ENCODE data around the gene RCSD1.

Gene RCSD1

GRCh38 chr1:167693425-167694045 is 63.5 kb downstream of the RCSD1 start:
- DNase-seq (ENCODE audit: low read depth), result no peak

- no peak for DNase-seq (ENCODE audit: low read depth)
Measured at GRCh38 chr1:167694691-167695090, 64.7 kb downstream of the RCSD1 start.

- DNase-seq (ENCODE audit: low read depth), result no peak
Measured at GRCh38 chr1:167695147-167695546, 65.1 kb downstream of the RCSD1 start.

GRCh38 chr1:167695756-167696561 is 65.9 kb downstream of the RCSD1 start:
- DNase-seq (ENCODE audit: low read depth), result no peak

GRCh38 chr1:167697667-167698141 is 67.7 kb downstream of the RCSD1 start:
- DNase-seq (ENCODE audit: low read depth), result no peak

- no peak for DNase-seq (ENCODE audit: low read depth)
Measured at GRCh38 chr1:167698313-167698712, 68.3 kb downstream of the RCSD1 start.

GRCh38 chr1:167701510-167701909 is 71.5 kb downstream of the RCSD1 start:
- DNase-seq (ENCODE audit: low read depth), result no peak

GRCh38 chr1:167703557-167703956 is 73.5 kb downstream of the RCSD1 start:
- DNase-seq (ENCODE audit: low read depth), result no peak

- DNase-seq (ENCODE audit: low read depth), result no peak
Measured at GRCh38 chr1:167704715-167705114, 74.7 kb downstream of the RCSD1 start.

- no peak for DNase-seq (ENCODE audit: low read depth)
Measured at GRCh38 chr1:167705250-167705649, 75.2 kb downstream of the RCSD1 start.

- no peak for DNase-seq (ENCODE audit: low read depth)
Measured at GRCh38 chr1:167706363-167706762, 76.3 kb downstream of the RCSD1 start.

GRCh38 chr1:167706931-167707877 is 77.2 kb downstream of the RCSD1 start:
- DNase-seq (ENCODE audit: low read depth), result no peak

- DNase-seq (ENCODE audit: low read depth), result no peak
Measured at GRCh38 chr1:167707942-167708341, 77.9 kb downstream of the RCSD1 start.

GRCh38 chr1:167708940-167709389 is 78.9 kb downstream of the RCSD1 start:
- no peak for DNase-seq (ENCODE audit: low read depth)

GRCh38 chr1:167710836-167711235 is 80.8 kb downstream of the RCSD1 start:
- DNase-seq (ENCODE audit: low read depth), result no peak

GRCh38 chr1:167711797-167712196 is 81.8 kb downstream of the RCSD1 start:
- DNase-seq (ENCODE audit: low read depth), result no peak

GRCh38 chr1:167713330-167714081 is 83.5 kb downstream of the RCSD1 start:
- DNase-seq (ENCODE audit: low read depth), result no peak

- DNase-seq (ENCODE audit: low read depth), result no peak
Measured at GRCh38 chr1:167714098-167714438, 84.0 kb downstream of the RCSD1 start.

GRCh38 chr1:167714439-167715156 is 84.6 kb downstream of the RCSD1 start:
- peak; percentile 83 for DNase-seq (ENCODE audit: low read depth)

GRCh38 chr1:167715157-167715999 is 85.3 kb downstream of the RCSD1 start:
- DNase-seq (ENCODE audit: low read depth), result peak; percentile 67

Data from stimulated activated CD8-positive, alpha-beta memory T cell treated with anti-CD3 and anti-CD28 coated beads, Interleukin-12 subunit alpha, Interleukin-12 subunit beta, amount 100 ng/mL, for 4 hours (primary cell).